Endothelial cell of umbilical vein (primary cell): Measurements from ENCODE around the gene MELTF. TPM values are rescaled to one million over a fixed set of nuclear protein-coding genes. Genes with fewer than 3 reads are reported as not detected.
A peak's percentile ranks its signal among the peaks of the same experiment; 100 is the strongest.

Experiments used
- BruUV-seq: library from RNA; stranded (reverse); fragments of 400-500 nt; replicated peaks from 2 replicates; lab custom pipeline; 2021; lab: Mats Ljungman, UMichigan
- CTCF ChIA-PET: fragments of 300-600, 350-600 bp; sonication (Branson Sonifier 250); formaldehyde crosslinking; loops from one replicate; lab custom pipeline; 2021; ENCODE audit warnings: antibody characterized with exemption, inconsistent platforms; lab: Charles Lee
- POLR2A ChIA-PET: fragments of 300-600, 350-600 bp; sonication (Branson Sonifier 250); formaldehyde crosslinking; loops from one replicate; lab custom pipeline; 2021; ENCODE audit warnings: antibody characterized with exemption, inconsistent platforms; lab: Charles Lee
- DNase-seq: peaks from one replicate; pipeline ENCODE4 v3.0.0-alpha.2; 2011; ENCODE audit warnings: low read depth, low spot score
- FAIRE-seq: peaks from 2 replicates; lab custom pipeline; 2011; peaks lifted over from hg19 to GRCh38; lab: Jason Lieb, UNC
- H2AFZ ChIP-seq: 2 replicates; pipeline ENCODE4 v1.6.0; 2012; ENCODE audit warnings: low read depth, low read length, control low read depth, inconsistent platforms
- H3K27ac ChIP-seq: 2 replicates; pipeline ENCODE4 v1.5.1; 2011; ENCODE audit warnings: low read depth, mild to moderate bottlenecking, control low read depth, low read length, moderate library complexity; ENCODE audit not compliant: insufficient read depth
- H3K27me3 ChIP-seq, 2 experiments: 2 replicates each; pipeline versions ENCODE4 v1.6.0 to v1.6.1; 2011; ENCODE audit warnings: low read length in 2 of 2, mixed read lengths in 1 of 2; ENCODE audit not compliant: control insufficient read depth in 2 of 2, insufficient read depth in 2 of 2
- H3K36me3 ChIP-seq, 2 experiments: 2 replicates in 1 of 2; 3 replicates in 1 of 2; pipeline ENCODE4 v1.5.1; 2011; ENCODE audit warnings: low read length in 2 of 2, mild to moderate bottlenecking in 1 of 2, moderate library complexity in 1 of 2; ENCODE audit not compliant: control insufficient read depth in 2 of 2, insufficient read depth in 2 of 2; ENCODE audit errors: extremely low read depth in 1 of 2
- H3K4me1 ChIP-seq: 3 replicates; pipeline ENCODE4 v1.5.1; 2011; ENCODE audit warnings: mild to moderate bottlenecking, low read length; ENCODE audit not compliant: control insufficient read depth, insufficient read depth; ENCODE audit errors: extremely low read depth
- H3K4me2 ChIP-seq: 2 replicates; pipeline ENCODE4 v1.6.1; 2011; ENCODE audit warnings: low read length, control low read depth, mixed read lengths; ENCODE audit not compliant: insufficient read depth
- H3K4me3 ChIP-seq, 3 experiments: fragments of 200-600 bp in 1 of 3; sonication (generic), shearing (Covaris generic) in 1 of 3; replicated peaks in 1 of 3; 2 replicates each; pipeline ENCODE4 v1.5.1; 2011 to 2016; ENCODE audit warnings: control low read depth in 3 of 3, low read length in 3 of 3, mild to moderate bottlenecking in 2 of 3, inconsistent platforms in 1 of 3, low read depth in 1 of 3, moderate library complexity in 1 of 3; ENCODE audit not compliant: insufficient read depth in 1 of 3
- H3K79me2 ChIP-seq: 2 replicates; pipeline ENCODE4 v1.6.0; 2012; ENCODE audit warnings: low read length, inconsistent platforms; ENCODE audit not compliant: control insufficient read depth, insufficient read depth
- H3K9ac ChIP-seq: replicated peaks from 2 replicates; pipeline ENCODE3; 2011; ENCODE audit warnings: low read length, control low read depth; ENCODE audit not compliant: insufficient read depth; ENCODE audit errors: extremely low read depth
- H3K9me1 ChIP-seq: replicated peaks from 3 replicates; pipeline ENCODE4 v1.6.0; 2011; ENCODE audit warnings: mild to moderate bottlenecking, low read length; ENCODE audit not compliant: control insufficient read depth, insufficient read depth; ENCODE audit errors: extremely low read depth
- H3K9me3 ChIP-seq: replicated peaks from 2 replicates; pipeline ENCODE4 v1.5.1; 2012; ENCODE audit warnings: low read length, inconsistent platforms; ENCODE audit not compliant: control insufficient read depth, insufficient read depth
- H4K20me1 ChIP-seq: replicated peaks from 2 replicates; pipeline ENCODE3; 2011; ENCODE audit warnings: mild to moderate bottlenecking, low read length; ENCODE audit not compliant: control insufficient read depth, insufficient read depth; ENCODE audit errors: extremely low read depth
- CTCF ChIP-seq, 2 donors: IDR thresholded peaks; 1 replicate in 1 of 2; 2 replicates in 1 of 2; pipeline ENCODE4 v1.5.1; 2011; ENCODE audit warnings: low read length in 2 of 2, mild to moderate bottlenecking in 2 of 2, moderate library complexity in 2 of 2, control low read depth in 1 of 2, inconsistent platforms in 1 of 2, low read depth in 1 of 2; ENCODE audit not compliant: insufficient read depth in 1 of 2; ENCODE audit errors: extremely low read depth in 1 of 2
- EZH2 ChIP-seq: IDR thresholded peaks from 2 replicates; pipeline ENCODE4 v1.6.1; 2012; ENCODE audit warnings: borderline replicate concordance, low read depth, mild to moderate bottlenecking, moderate library complexity, low read length, inconsistent platforms; ENCODE audit not compliant: severe bottlenecking
- FOS ChIP-seq: IDR thresholded peaks from 2 replicates; pipeline ENCODE4 v1.6.1; 2011; ENCODE audit warnings: mild to moderate bottlenecking, low read length, moderate library complexity, borderline replicate concordance; ENCODE audit not compliant: insufficient read depth
- GATA2 ChIP-seq: IDR thresholded peaks from 2 replicates; pipeline ENCODE4 v1.7.0; 2011; ENCODE audit warnings: low read depth, mild to moderate bottlenecking, moderate library complexity, mixed read lengths, low read length; ENCODE audit not compliant: insufficient read length, insufficient read depth
- JUN ChIP-seq: IDR thresholded peaks from 2 replicates; pipeline ENCODE4 v1.6.1; 2011; ENCODE audit warnings: borderline replicate concordance, low read depth; ENCODE audit not compliant: insufficient read length, insufficient read depth
- MAX ChIP-seq: IDR thresholded peaks from 2 replicates; pipeline ENCODE4 v1.6.1; 2011; ENCODE audit not compliant: insufficient read depth, insufficient read length
- MYC ChIP-seq: IDR thresholded peaks from one replicate; pipeline ENCODE4 v1.6.1; 2011; ENCODE audit warnings: mild to moderate bottlenecking, low read depth, low read length
- POLR2A ChIP-seq: IDR thresholded peaks from 2 replicates; pipeline ENCODE4 v1.6.1; 2012; ENCODE audit warnings: low read depth, mild to moderate bottlenecking, control low read depth, low read length
- POLR2AphosphoS5 ChIP-seq: IDR thresholded peaks from 2 replicates; pipeline ENCODE4 v1.6.1; 2012; ENCODE audit warnings: low read depth, mild to moderate bottlenecking, control low read depth, low read length, moderate library complexity; ENCODE audit not compliant: insufficient read depth
- dilution Hi-C: fragments of 300-500 bp; cut with MboI; formaldehyde crosslinking; loops from one replicate; pipeline ENCODE4 v1.15.0; 2019; ENCODE audit warnings: low sequenced_read_pairs; ENCODE audit not compliant: extremely low pct_ligation_motif_present
- intact Hi-C: fragments of 100-400 bp; cut with micrococcal nuclease; formaldehyde crosslinking; loops from one replicate; pipeline ENCODE4 v1.10.0; 2022
- polyA plus RNA-seq, 4 experiments: library from polyadenylated mRNA; depleted of rRNA in 3 of 4; stranded (reverse) in 3 of 4; unstranded in 1 of 4; fragments of >200 nt; gene quantifications; 2 replicates each; pipeline versions ENCODE4 v1.2.1 to v1.2.3, GENCODE V29; 2011 to 2012; ENCODE audit warnings: missing spikeins in 1 of 4
- total RNA-seq: library from RNA; stranded (reverse); gene quantifications from 2 replicates; pipeline ENCODE4 v1.2.3, GENCODE V29; 2021

Gene MELTF
- total and polyA plus RNA-seq, 2 donors (not counting 3 experiments of a cell fraction or from before 2014, with no cell fraction given): 0.59 to 2.3 TPM

- TF ChIP-seq CTCF (IDR thresholded peaks at IDR 0.05; ENCODE audit: extremely low read depth in 1 of 2, insufficient read depth in 1 of 2, low read depth in 1 of 2, low read length in 2 of 2) (no peak), EZH2 (no peak), POLR2A (no peak), FOS (no peak), JUN (no peak), POLR2AphosphoS5 (no peak), MYC (no peak), GATA2 (no peak), MAX (no peak)
- POLR2A ChIA-PET: no interaction called here
- CTCF ChIA-PET: interaction anchor here (0.7 to 4.9 kb wide), 13 partner anchors 10 to 479 kb away, joined by 3 to 40 read pairs (median 5); no protein-coding TSS in a partner anchor
- Histone ChIP-seq H3K4me1 (peaks cover 9% of the 10 kb centered on the region), H2AFZ (no peak overlapping the region), H3K27ac (peak overlapping the region; percentile 5), H3K9me1 (no peaks in the 10 kb centered on the region), H3K9ac (no peak overlapping the region), H4K20me1 (no peaks in the 10 kb centered on the region), H3K27me3 (peaks cover 1 to 2% of the 10 kb centered on the region in 2 experiments), H3K79me2 (no peaks in the 10 kb centered on the region), H3K4me3 (no peak overlapping the region), H3K4me2 (no peak overlapping the region), H3K36me3 (no peaks in the 10 kb centered on the region), H3K9me3 (no peaks in the 10 kb centered on the region)
- BruUV-seq: no TSS peak
- dilution Hi-C loops: no loop called here
- intact Hi-C loops: loop anchor here (1.0 kb wide), 1 partner anchor 28 kb away; no protein-coding TSS in a partner anchor
- FAIRE-seq: no peak
- no peak for DNase-seq
These were observed 1.0 kb upstream of the MELTF start for GRCh38 chr3:197030379-197031314.
